Muscle of leg (tissue), 11 donors: ENCODE data around the gene JAZF1. TPM values are rescaled to one million over a fixed set of nuclear protein-coding genes. Genes with fewer than 3 reads are reported as not detected.

ENCODE experiments used
- DNase-seq: peaks from one replicate; pipeline ENCODE4 v3.0.0; 2013
- H3K27ac ChIP-seq: one replicate; pipeline ENCODE4 v1.5.1; 2013; ENCODE audit warnings: mild to moderate bottlenecking, low read length, control low read depth
- H3K27me3 ChIP-seq: one replicate; pipeline ENCODE4 v1.6.1; 2013; ENCODE audit warnings: low read length; ENCODE audit not compliant: control insufficient read depth, insufficient read depth
- H3K36me3 ChIP-seq: one replicate; pipeline ENCODE4 v1.6.1; 2013; ENCODE audit warnings: low read length; ENCODE audit not compliant: control insufficient read depth, insufficient read depth
- H3K4me1 ChIP-seq: one replicate; pipeline ENCODE4 v1.6.1; 2013; ENCODE audit warnings: low read length; ENCODE audit not compliant: control insufficient read depth, insufficient read depth
- H3K4me3 ChIP-seq: one replicate; pipeline ENCODE4 v1.5.1; 2013; ENCODE audit warnings: low read length, control low read depth
- H3K9me3 ChIP-seq: replicated peaks from 2 replicates; pipeline ENCODE4 v1.6.1; 2013; ENCODE audit warnings: low read depth, low read length; ENCODE audit not compliant: control insufficient read depth
- WGBS: methylation state at CpG from one replicate; pipeline ENCODE4 v1.1.5; 2013; ENCODE audit warnings: missing lambda C conversion rate; ENCODE audit not compliant: insufficient coverage; 5-methylcytosine and 5-hydroxymethylcytosine counted together
- polyA plus RNA-seq, 8 donors: library from polyadenylated mRNA; unstranded; fragments of 120-200 nt; gene quantifications; one replicate each; pipeline versions ENCODE4 v1.2.1 to v1.2.3, GENCODE V29; 2013; ENCODE audit warnings: inconsistent platforms in 1 of 8, low replicate concordance in 1 of 8; ENCODE audit not compliant: insufficient read length in 8 of 8, insufficient read depth in 1 of 8
- total RNA-seq: library from RNA; stranded (reverse); fragments of 120-200 nt; gene quantifications from one replicate; pipeline ENCODE4 v1.2.4, GENCODE V29; 2013

Gene JAZF1
- total and polyA plus RNA-seq, 9 donors, result 12.7 to 30.3 (median 28.1) TPM

- no peaks in the 10 kb centered on the region for H3K27me3 ChIP-seq
- H3K4me3 ChIP-seq, result no peak overlapping the region
- no peak overlapping the region for H3K27ac ChIP-seq
- H3K9me3 ChIP-seq, result no peaks in the 10 kb centered on the region
- no peak for DNase-seq
- H3K4me1 ChIP-seq, result no peaks in the 10 kb centered on the region
- H3K36me3 ChIP-seq, result no peaks in the 10 kb centered on the region
- 17% methylated on average over 1 of the region's 3 CpGs for WGBS
Measured at GRCh38 chr7:28217143-28217542, 36.5 kb upstream of the JAZF1 start.

GRCh38 chr7:28211006-28211405 is 30.4 kb upstream of the JAZF1 start:
- WGBS, result no CpG with 5 or more reads among the region's 1 CpG
- Histone ChIP-seq H3K4me1 (no peaks in the 10 kb centered on the region), H3K9me3 (no peaks in the 10 kb centered on the region)

GRCh38 chr7:28208506-28208905 is 27.9 kb upstream of the JAZF1 start:
- no peaks in the 10 kb centered on the region for H3K27me3 ChIP-seq
- no CpG with 5 or more reads among the region's 2 CpGs for WGBS
- no peak for DNase-seq

More at GRCh38 chr7:28211006-28211405, 30.4 kb upstream of the JAZF1 start:
- no peak overlapping the region for H3K4me3 ChIP-seq
- H3K27ac ChIP-seq, result no peak overlapping the region
- DNase-seq, result no peak
- no peaks in the 10 kb centered on the region for H3K36me3 ChIP-seq
- H3K27me3 ChIP-seq, result no peaks in the 10 kb centered on the region

GRCh38 chr7:28207486-28208158 is 27.0 kb upstream of the JAZF1 start:
- no CpG with 5 or more reads among the region's 1 CpG for WGBS

More at GRCh38 chr7:28208506-28208905, 27.9 kb upstream of the JAZF1 start:
- Histone ChIP-seq H3K4me3 (no peak overlapping the region), H3K4me1 (no peaks in the 10 kb centered on the region), H3K9me3 (no peaks in the 10 kb centered on the region), H3K27ac (no peak overlapping the region), H3K36me3 (no peaks in the 10 kb centered on the region)

GRCh38 chr7:28205506-28205905 is 24.9 kb upstream of the JAZF1 start:
- DNase-seq, result no peak
- Histone ChIP-seq H3K27ac (no peak overlapping the region), H3K4me1 (peaks cover 3% of the 10 kb centered on the region), H3K4me3 (no peak overlapping the region), H3K27me3 (no peaks in the 10 kb centered on the region), H3K9me3 (no peaks in the 10 kb centered on the region), H3K36me3 (no peaks in the 10 kb centered on the region)
- no CpG with 5 or more reads among the region's 3 CpGs for WGBS

More at GRCh38 chr7:28207486-28208158, 27.0 kb upstream of the JAZF1 start:
- no peak overlapping the region for H3K27ac ChIP-seq
- H3K4me1 ChIP-seq, result no peaks in the 10 kb centered on the region
- no peaks in the 10 kb centered on the region for H3K9me3 ChIP-seq
- H3K36me3 ChIP-seq, result no peaks in the 10 kb centered on the region
- H3K4me3 ChIP-seq, result no peak overlapping the region
- no peak for DNase-seq
- H3K27me3 ChIP-seq, result no peaks in the 10 kb centered on the region

GRCh38 chr7:28203508-28204240 is 23.1 kb upstream of the JAZF1 start:
- Histone ChIP-seq H3K4me1 (peaks cover 3% of the 10 kb centered on the region), H3K36me3 (no peaks in the 10 kb centered on the region), H3K4me3 (no peak overlapping the region), H3K27ac (no peak overlapping the region), H3K27me3 (no peaks in the 10 kb centered on the region), H3K9me3 (no peaks in the 10 kb centered on the region)
- DNase-seq, result no peak
- WGBS, result 100% methylated on average over 2 of the region's 5 CpGs

- H3K9me3 ChIP-seq, result no peaks in the 10 kb centered on the region
- DNase-seq, result no peak
- no peak overlapping the region for H3K27ac ChIP-seq
- no peaks in the 10 kb centered on the region for H3K27me3 ChIP-seq
- peaks cover 3% of the 10 kb centered on the region for H3K4me1 ChIP-seq
- H3K4me3 ChIP-seq, result no peak overlapping the region
- H3K36me3 ChIP-seq, result no peaks in the 10 kb centered on the region
- WGBS, result 100% methylated on average over 4 of the region's 9 CpGs
Measured at GRCh38 chr7:28202222-28202621, 21.6 kb upstream of the JAZF1 start.

- Histone ChIP-seq H3K27ac (no peak overlapping the region), H3K36me3 (no peaks in the 10 kb centered on the region), H3K4me3 (no peak overlapping the region), H3K4me1 (peaks cover 3% of the 10 kb centered on the region), H3K9me3 (no peaks in the 10 kb centered on the region), H3K27me3 (no peaks in the 10 kb centered on the region)
- no peak for DNase-seq
- 33% methylated on average over 1 of the region's 1 CpG for WGBS
Measured at GRCh38 chr7:28201131-28201530, 20.5 kb upstream of the JAZF1 start.

GRCh38 chr7:28200598-28200997 is 20.0 kb upstream of the JAZF1 start:
- no peaks in the 10 kb centered on the region for H3K9me3 ChIP-seq
- H3K27me3 ChIP-seq, result no peaks in the 10 kb centered on the region
- no peak overlapping the region for H3K27ac ChIP-seq
- 60% methylated on average over 1 of the region's 2 CpGs for WGBS
- DNase-seq, result peak; percentile 23
- H3K4me1 ChIP-seq, result peaks cover 3% of the 10 kb centered on the region
- no peaks in the 10 kb centered on the region for H3K36me3 ChIP-seq
- H3K4me3 ChIP-seq, result no peak overlapping the region

- Histone ChIP-seq H3K27ac (no peak overlapping the region), H3K4me3 (no peak overlapping the region), H3K9me3 (no peaks in the 10 kb centered on the region), H3K4me1 (peaks cover 3% of the 10 kb centered on the region), H3K27me3 (no peaks in the 10 kb centered on the region), H3K36me3 (no peaks in the 10 kb centered on the region)
- no peak for DNase-seq
- WGBS, result 86% methylated on average over 1 of the region's 3 CpGs
Measured at GRCh38 chr7:28199021-28199510, 18.5 kb upstream of the JAZF1 start.
